HL-60 (cell line): Measurements from ENCODE around the gene AKTIP.

Experiments
- DNase-seq, 2 experiments: peaks; one replicate each; pipeline ENCODE4 v3.0.0-alpha.2; 2010 to 2020; ENCODE audit warnings: low read depth in 1 of 2, low spot score in 1 of 2
- H3K27ac ChIP-seq: fragments of 250-450 bp; sonication (Bioruptor Pico); replicated peaks from 2 replicates; pipeline ENCODE4 v1.5.1; 2020; ENCODE audit warnings: mild to moderate bottlenecking, moderate library complexity
- H3K27me3 ChIP-seq: fragments of 250-450 bp; sonication (Bioruptor Pico); 2 replicates; pipeline ENCODE4 v1.5.1; 2021; ENCODE audit warnings: mild to moderate bottlenecking, moderate library complexity; ENCODE audit not compliant: insufficient read depth, poor library complexity, severe bottlenecking
- H3K4me3 ChIP-seq: replicated peaks from 2 replicates; pipeline ENCODE4 v1.5.1; 2011; ENCODE audit warnings: mild to moderate bottlenecking, control low read depth, low read length; ENCODE audit not compliant: insufficient read depth
- GABPA ChIP-seq: IDR thresholded peaks from 2 replicates; pipeline ENCODE4 v1.6.1; 2012; ENCODE audit warnings: low read depth
- POLR2AphosphoS5 ChIP-seq: IDR thresholded peaks from 2 replicates; pipeline ENCODE4 v1.6.1; 2012; ENCODE audit warnings: low read depth
- REST ChIP-seq: IDR thresholded peaks from 2 replicates; pipeline ENCODE4 v1.6.1; 2012; ENCODE audit warnings: low read depth; ENCODE audit not compliant: insufficient replicate concordance
- SPI1 ChIP-seq: IDR thresholded peaks from 2 replicates; pipeline ENCODE4 v1.6.1; 2012; ENCODE audit warnings: low read depth, mild to moderate bottlenecking, borderline replicate concordance
- TF ChIP-seq, protein P1 (sequence below): IDR thresholded peaks from one replicate; pipeline ENCODE4 v1.5.1; 2011; ENCODE audit warnings: low read length, control low read depth, inconsistent platforms; ENCODE audit not compliant: insufficient read depth

AKTIP gene

GRCh38 chr16:53498984-53499383 is 4.0 kb downstream of the AKTIP start:
- no peaks in the 10 kb centered on the region for H3K27me3 ChIP-seq
- no peak overlapping the region for H3K27ac ChIP-seq
- DNase-seq: no peak
- TF ChIP-seq, protein P1, sequence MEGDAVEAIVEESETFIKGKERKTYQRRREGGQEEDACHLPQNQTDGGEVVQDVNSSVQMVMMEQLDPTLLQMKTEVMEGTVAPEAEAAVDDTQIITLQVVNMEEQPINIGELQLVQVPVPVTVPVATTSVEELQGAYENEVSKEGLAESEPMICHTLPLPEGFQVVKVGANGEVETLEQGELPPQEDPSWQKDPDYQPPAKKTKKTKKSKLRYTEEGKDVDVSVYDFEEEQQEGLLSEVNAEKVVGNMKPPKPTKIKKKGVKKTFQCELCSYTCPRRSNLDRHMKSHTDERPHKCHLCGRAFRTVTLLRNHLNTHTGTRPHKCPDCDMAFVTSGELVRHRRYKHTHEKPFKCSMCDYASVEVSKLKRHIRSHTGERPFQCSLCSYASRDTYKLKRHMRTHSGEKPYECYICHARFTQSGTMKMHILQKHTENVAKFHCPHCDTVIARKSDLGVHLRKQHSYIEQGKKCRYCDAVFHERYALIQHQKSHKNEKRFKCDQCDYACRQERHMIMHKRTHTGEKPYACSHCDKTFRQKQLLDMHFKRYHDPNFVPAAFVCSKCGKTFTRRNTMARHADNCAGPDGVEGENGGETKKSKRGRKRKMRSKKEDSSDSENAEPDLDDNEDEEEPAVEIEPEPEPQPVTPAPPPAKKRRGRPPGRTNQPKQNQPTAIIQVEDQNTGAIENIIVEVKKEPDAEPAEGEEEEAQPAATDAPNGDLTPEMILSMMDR: no peak
- TF ChIP-seq GABPA (no peak), POLR2AphosphoS5 (no peak)
- no peak overlapping the region for H3K4me3 ChIP-seq

DNA sequence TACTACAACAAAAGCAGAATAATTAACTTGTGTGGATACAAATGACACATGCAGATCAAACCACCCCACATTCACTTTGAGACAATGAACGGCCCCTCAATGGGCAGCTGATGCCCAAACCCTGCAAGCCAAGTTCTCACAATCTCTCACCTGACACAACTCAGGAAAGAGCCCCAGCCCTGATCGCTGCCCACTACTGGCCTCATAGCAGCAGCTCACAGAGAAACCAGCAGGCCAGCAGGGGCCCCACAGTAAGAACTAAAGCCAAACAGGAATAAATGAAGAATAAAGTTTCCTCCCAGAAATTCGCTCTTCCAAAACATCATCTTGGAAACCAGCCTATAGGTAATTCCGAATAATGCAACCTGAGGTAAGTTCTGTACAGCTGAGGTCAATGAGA is 7.7 kb downstream of the AKTIP start:
- no peak overlapping the region for H3K4me3 ChIP-seq
- DNase-seq: no peak
- H3K27ac ChIP-seq: no peak overlapping the region

GRCh38 chr16:53494636-53495035 is 8.4 kb downstream of the AKTIP start:
- H3K27me3 ChIP-seq: no peaks in the 10 kb centered on the region
- TF ChIP-seq, protein P1: no peak
- TF ChIP-seq SPI1 (no peak), REST (no peak), GABPA (no peak), POLR2AphosphoS5 (no peak)
- H3K27ac ChIP-seq: no peak overlapping the region
- no peak overlapping the region for H3K4me3 ChIP-seq
- DNase-seq: no peak

More for the DNA sequence above, 7.7 kb downstream of the AKTIP start:
- no peaks in the 10 kb centered on the region for H3K27me3 ChIP-seq
- TF ChIP-seq GABPA: no peak
- TF ChIP-seq, protein P1: no peak
- no peak for TF ChIP-seq REST
- no peak for TF ChIP-seq POLR2AphosphoS5
- TF ChIP-seq SPI1: no peak

DNA sequence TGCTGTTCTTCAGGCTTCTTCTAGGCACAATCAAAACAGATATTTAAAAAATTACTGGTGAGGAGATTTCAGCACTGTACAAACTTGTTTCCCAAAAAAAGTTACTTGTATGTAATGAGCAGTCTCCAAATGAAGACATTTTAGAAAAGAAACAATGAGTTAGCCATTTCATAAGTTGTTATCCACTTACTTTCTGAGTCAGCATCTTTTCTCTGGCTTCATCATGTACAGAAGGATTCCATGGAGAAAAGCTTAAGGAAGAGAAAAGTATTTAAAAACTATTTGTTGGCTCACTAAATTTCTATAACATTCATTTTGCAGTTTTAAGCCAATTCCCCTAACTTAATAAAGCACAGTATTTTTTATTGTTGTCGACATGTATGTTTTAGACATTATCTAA is 10.5 kb downstream of the AKTIP start:
- DNase-seq: no peak
- no peak overlapping the region for H3K27ac ChIP-seq
- no peak overlapping the region for H3K4me3 ChIP-seq
- TF ChIP-seq POLR2AphosphoS5 (no peak), GABPA (no peak), SPI1 (no peak), REST (no peak)
- TF ChIP-seq, protein P1: no peak
- H3K27me3 ChIP-seq: no peaks in the 10 kb centered on the region
